K562 (cell line): ENCODE results near the gene ECSCR. TPM values are rescaled to one million over a fixed set of nuclear protein-coding genes. Genes with fewer than 3 reads are reported as not detected.

Experiments
- EGR1 ChIP-seq: fragments of 450-650 bp; conservative IDR thresholded peaks from 2 replicates; pipeline ENCODE4 v1.6.1; 2017; ENCODE audit warnings: mild to moderate bottlenecking
- HLTF ChIP-seq: fragments of 450-650 bp; IDR thresholded peaks from 2 replicates; pipeline ENCODE4 v1.6.1; 2016
- MAFK ChIP-seq: IDR thresholded peaks from 2 replicates; pipeline ENCODE4 v1.6.1; 2011; ENCODE audit warnings: low read length, improper control_type of control experiment
- MAZ ChIP-seq, 2 experiments: fragments of 450-650 bp in 1 of 2; sonication (generic) in 1 of 2; formaldehyde crosslinking; IDR thresholded peaks in 1 of 2; conservative IDR thresholded peaks in 1 of 2; 2 replicates each; pipeline versions ENCODE4 v1.4.0 to v1.5.0; 2020; ENCODE audit warnings: mild to moderate bottlenecking in 1 of 2, missing genetic modification reagents in 1 of 2
- NELFE ChIP-seq: IDR thresholded peaks from 2 replicates; pipeline ENCODE4 v1.6.1; 2011; ENCODE audit warnings: mild to moderate bottlenecking; ENCODE audit not compliant: insufficient read depth, insufficient read length
- SMAD3 ChIP-seq: fragments of 450-650 bp; formaldehyde crosslinking; conservative IDR thresholded peaks from 2 replicates; pipeline ENCODE4 v1.4.0; 2020; ENCODE audit warnings: mild to moderate bottlenecking
- ZBTB8A ChIP-seq: fragments of 450-650 bp; IDR thresholded peaks from 2 replicates; pipeline ENCODE4 v1.6.1; 2018; ENCODE audit warnings: mild to moderate bottlenecking, moderate library complexity; ENCODE audit not compliant: partially characterized antibody
- ZNF592 ChIP-seq: fragments of 450-650 bp; IDR thresholded peaks from 2 replicates; pipeline ENCODE4 v1.6.1; 2017; ENCODE audit warnings: antibody characterized with exemption, mild to moderate bottlenecking
- polyA plus RNA-seq, 8 experiments: library from polyadenylated mRNA; depleted of rRNA in 4 of 8; stranded (reverse) in 5 of 8; unstranded in 3 of 8; fragments of >200 nt; fragmentation: Nextera tagmentation in 2 of 8; fragmentation: Illumina TruSeq in 1 of 8; extraction: Ambion mirVana in 2 of 8; extraction: Trizol in 1 of 8; gene quantifications; 2 replicates each; pipeline versions ENCODE4 v1.2.1 to v1.2.3, GENCODE V29; 2011 to 2014; ENCODE audit warnings: inconsistent platforms in 1 of 8, missing spikeins in 1 of 8
- total RNA-seq, 7 experiments: library from RNA; depleted of rRNA in 6 of 7; stranded (reverse); fragments of >200 nt in 6 of 7; fragmentation: Illumina TruSeq in 2 of 7; extraction: Trizol in 2 of 7; gene quantifications; 2 replicates each; pipeline versions ENCODE4 v1.2.1 to v1.2.3, GENCODE V29; 2011 to 2021; ENCODE audit warnings: low replicate concordance in 1 of 7
- TF ChIP-seq, protein P1 (sequence below): sonication (generic); formaldehyde crosslinking; IDR thresholded peaks from 2 replicates; pipeline ENCODE4 v1.8.0; 2022; ENCODE audit warnings: mild to moderate bottlenecking, missing genetic modification reagents
- TF ChIP-seq, protein P2 (sequence below), 2 experiments: fragments of 450-650 bp; formaldehyde crosslinking in 1 of 2; IDR thresholded peaks; 2 replicates each; pipeline versions ENCODE4 v1.4.0 to v1.6.1; 2014 to 2020; ENCODE audit warnings: mild to moderate bottlenecking in 2 of 2, borderline replicate concordance in 1 of 2, low read depth in 1 of 2

The ECSCR gene
- total and polyA plus RNA-seq, 9 of the 15 experiments (the other 6 are each of a cell fraction or from before 2014, with no cell fraction given), result 0.10 to 0.25 (median 0.13) TPM; not detected in 6

- TF ChIP-seq, protein P1, sequence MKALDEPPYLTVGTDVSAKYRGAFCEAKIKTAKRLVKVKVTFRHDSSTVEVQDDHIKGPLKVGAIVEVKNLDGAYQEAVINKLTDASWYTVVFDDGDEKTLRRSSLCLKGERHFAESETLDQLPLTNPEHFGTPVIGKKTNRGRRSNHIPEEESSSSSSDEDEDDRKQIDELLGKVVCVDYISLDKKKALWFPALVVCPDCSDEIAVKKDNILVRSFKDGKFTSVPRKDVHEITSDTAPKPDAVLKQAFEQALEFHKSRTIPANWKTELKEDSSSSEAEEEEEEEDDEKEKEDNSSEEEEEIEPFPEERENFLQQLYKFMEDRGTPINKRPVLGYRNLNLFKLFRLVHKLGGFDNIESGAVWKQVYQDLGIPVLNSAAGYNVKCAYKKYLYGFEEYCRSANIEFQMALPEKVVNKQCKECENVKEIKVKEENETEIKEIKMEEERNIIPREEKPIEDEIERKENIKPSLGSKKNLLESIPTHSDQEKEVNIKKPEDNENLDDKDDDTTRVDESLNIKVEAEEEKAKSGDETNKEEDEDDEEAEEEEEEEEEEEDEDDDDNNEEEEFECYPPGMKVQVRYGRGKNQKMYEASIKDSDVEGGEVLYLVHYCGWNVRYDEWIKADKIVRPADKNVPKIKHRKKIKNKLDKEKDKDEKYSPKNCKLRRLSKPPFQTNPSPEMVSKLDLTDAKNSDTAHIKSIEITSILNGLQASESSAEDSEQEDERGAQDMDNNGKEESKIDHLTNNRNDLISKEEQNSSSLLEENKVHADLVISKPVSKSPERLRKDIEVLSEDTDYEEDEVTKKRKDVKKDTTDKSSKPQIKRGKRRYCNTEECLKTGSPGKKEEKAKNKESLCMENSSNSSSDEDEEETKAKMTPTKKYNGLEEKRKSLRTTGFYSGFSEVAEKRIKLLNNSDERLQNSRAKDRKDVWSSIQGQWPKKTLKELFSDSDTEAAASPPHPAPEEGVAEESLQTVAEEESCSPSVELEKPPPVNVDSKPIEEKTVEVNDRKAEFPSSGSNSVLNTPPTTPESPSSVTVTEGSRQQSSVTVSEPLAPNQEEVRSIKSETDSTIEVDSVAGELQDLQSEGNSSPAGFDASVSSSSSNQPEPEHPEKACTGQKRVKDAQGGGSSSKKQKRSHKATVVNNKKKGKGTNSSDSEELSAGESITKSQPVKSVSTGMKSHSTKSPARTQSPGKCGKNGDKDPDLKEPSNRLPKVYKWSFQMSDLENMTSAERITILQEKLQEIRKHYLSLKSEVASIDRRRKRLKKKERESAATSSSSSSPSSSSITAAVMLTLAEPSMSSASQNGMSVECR (CRISPR knock-in tag), result peak; percentile 47; the same call in 1 of the 2 replicates
- peak; percentile 86 for TF ChIP-seq ZNF592
- TF ChIP-seq HLTF, result no peak
- peak; percentile 87 to 93 for TF ChIP-seq MAZ (CRISPR knock-in tag; conservative IDR thresholded peaks at IDR 0.05 in 1 of 2, IDR thresholded peaks at IDR 0.05 in 1 of 2)
- 0 out of 2 replicates have a peak, but pooled peaks have one; percentile 5 for TF ChIP-seq MAFK
- no peak for TF ChIP-seq NELFE
- TF ChIP-seq, protein P2, sequence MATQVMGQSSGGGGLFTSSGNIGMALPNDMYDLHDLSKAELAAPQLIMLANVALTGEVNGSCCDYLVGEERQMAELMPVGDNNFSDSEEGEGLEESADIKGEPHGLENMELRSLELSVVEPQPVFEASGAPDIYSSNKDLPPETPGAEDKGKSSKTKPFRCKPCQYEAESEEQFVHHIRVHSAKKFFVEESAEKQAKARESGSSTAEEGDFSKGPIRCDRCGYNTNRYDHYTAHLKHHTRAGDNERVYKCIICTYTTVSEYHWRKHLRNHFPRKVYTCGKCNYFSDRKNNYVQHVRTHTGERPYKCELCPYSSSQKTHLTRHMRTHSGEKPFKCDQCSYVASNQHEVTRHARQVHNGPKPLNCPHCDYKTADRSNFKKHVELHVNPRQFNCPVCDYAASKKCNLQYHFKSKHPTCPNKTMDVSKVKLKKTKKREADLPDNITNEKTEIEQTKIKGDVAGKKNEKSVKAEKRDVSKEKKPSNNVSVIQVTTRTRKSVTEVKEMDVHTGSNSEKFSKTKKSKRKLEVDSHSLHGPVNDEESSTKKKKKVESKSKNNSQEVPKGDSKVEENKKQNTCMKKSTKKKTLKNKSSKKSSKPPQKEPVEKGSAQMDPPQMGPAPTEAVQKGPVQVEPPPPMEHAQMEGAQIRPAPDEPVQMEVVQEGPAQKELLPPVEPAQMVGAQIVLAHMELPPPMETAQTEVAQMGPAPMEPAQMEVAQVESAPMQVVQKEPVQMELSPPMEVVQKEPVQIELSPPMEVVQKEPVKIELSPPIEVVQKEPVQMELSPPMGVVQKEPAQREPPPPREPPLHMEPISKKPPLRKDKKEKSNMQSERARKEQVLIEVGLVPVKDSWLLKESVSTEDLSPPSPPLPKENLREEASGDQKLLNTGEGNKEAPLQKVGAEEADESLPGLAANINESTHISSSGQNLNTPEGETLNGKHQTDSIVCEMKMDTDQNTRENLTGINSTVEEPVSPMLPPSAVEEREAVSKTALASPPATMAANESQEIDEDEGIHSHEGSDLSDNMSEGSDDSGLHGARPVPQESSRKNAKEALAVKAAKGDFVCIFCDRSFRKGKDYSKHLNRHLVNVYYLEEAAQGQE (IDR thresholded peaks at IDR 0.05; ENCODE audit: borderline replicate concordance), result no peak
- TF ChIP-seq, protein P2 (CRISPR knock-in tag; IDR thresholded peaks at IDR 0.05; ENCODE audit: low read depth), result no peak
- peak; percentile 100 for TF ChIP-seq EGR1
- no peak for TF ChIP-seq ZBTB8A
- TF ChIP-seq SMAD3 (CRISPR knock-in tag), result no peak
Measured at GRCh38 chr5:139403787-139404483, 58.6 kb downstream of the ECSCR start, which contains the start of gene SPATA24 (continued).
